NCI-H2227 (cell line): ENCODE measurements around the gene SOWAHC.
"Not testable (repeated sequence)": the region's sequence is repeated elsewhere in the genome, so short reads cannot be mapped to it uniquely, and the experiment has no call there.

Experiments used
- DNase-seq: peaks from one replicate; lab custom pipeline; 2025; ENCODE audit not compliant: unreplicated experiment; lab: John Stamatoyannopoulos, UW

The SOWAHC gene

GRCh38 chr2:109615637-109616144 lies 1.5 kb downstream of the SOWAHC start:
- no peak for DNase-seq

- no peak for DNase-seq
These were observed 2.0 kb downstream of the SOWAHC start for GRCh38 chr2:109616184-109616583.

GRCh38 chr2:109619032-109619615 lies 5.0 kb downstream of the SOWAHC start:
- no peak for DNase-seq

GRCh38 chr2:109623297-109623696 lies 9.1 kb downstream of the SOWAHC start:
- no peak for DNase-seq

- DNase-seq: no peak
These were observed 9.8 kb downstream of the SOWAHC start for GRCh38 chr2:109623923-109624322.

- DNase-seq: no peak
These were observed 10.2 kb downstream of the SOWAHC start for GRCh38 chr2:109624339-109624738.

- not testable (repeated sequence) for DNase-seq
These were observed 14.2 kb downstream of the SOWAHC start for GRCh38 chr2:109628321-109628720.

GRCh38 chr2:109629867-109630266 lies 15.7 kb downstream of the SOWAHC start:
- DNase-seq: no peak

- no peak for DNase-seq
These were observed 16.6 kb downstream of the SOWAHC start for GRCh38 chr2:109630441-109631430.

GRCh38 chr2:109631741-109632140 lies 17.6 kb downstream of the SOWAHC start:
- DNase-seq: no peak

- no peak for DNase-seq
These were observed 18.1 kb downstream of the SOWAHC start for GRCh38 chr2:109632158-109632789.

GRCh38 chr2:109633284-109633961 lies 19.3 kb downstream of the SOWAHC start:
- DNase-seq: no peak

GRCh38 chr2:109635426-109636304 lies 21.5 kb downstream of the SOWAHC start:
- DNase-seq: no peak

GRCh38 chr2:109636317-109636716 lies 22.2 kb downstream of the SOWAHC start:
- no peak for DNase-seq

- DNase-seq: no peak
These were observed 23.8 kb downstream of the SOWAHC start for GRCh38 chr2:109637749-109638570.

- DNase-seq: no peak
These were observed 24.6 kb downstream of the SOWAHC start for GRCh38 chr2:109638795-109639194.

GRCh38 chr2:109640000-109640399 lies 25.8 kb downstream of the SOWAHC start:
- DNase-seq: not testable (repeated sequence)

- no peak for DNase-seq
These were observed 30.6 kb downstream of the SOWAHC start for GRCh38 chr2:109644571-109645275.
